Nephron progenitor cell (in vitro differentiated cells): ENCODE results near the gene DGKB.

Experiments
- DNase-seq: peaks from one replicate; pipeline ENCODE4 v3.0.0; 2021
- H3K27ac Mint-ChIP-seq: 2 replicates; pipeline ENCODE4 v1.8.0; 2021; ENCODE audit warnings: mild to moderate bottlenecking, moderate library complexity, mixed read lengths
- H3K27me3 Mint-ChIP-seq: 2 replicates; pipeline ENCODE4 v1.8.0; 2021; ENCODE audit warnings: mild to moderate bottlenecking, low read depth, mixed read lengths; ENCODE audit not compliant: poor library complexity
- H3K36me3 Mint-ChIP-seq: 2 replicates; pipeline ENCODE4 v1.8.0; 2021; ENCODE audit warnings: low read depth, mixed read lengths
- H3K4me1 Mint-ChIP-seq: 2 replicates; pipeline ENCODE4 v1.8.0; 2021; ENCODE audit warnings: mixed read lengths
- H3K4me3 Mint-ChIP-seq: 2 replicates; pipeline ENCODE4 v1.8.0; 2021; ENCODE audit warnings: mild to moderate bottlenecking, moderate library complexity, mixed read lengths
- H3K9me3 Mint-ChIP-seq: 2 replicates; pipeline ENCODE4 v1.8.0; 2021; ENCODE audit warnings: mild to moderate bottlenecking, moderate library complexity, mixed read lengths
- CTCF ChIP-seq: fragments of 200-600 bp; sonication (generic); IDR thresholded peaks from 2 replicates; pipeline ENCODE4 v1.5.0; 2021; ENCODE audit warnings: antibody characterized with exemption

Gene DGKB

GRCh38 chr7:14218338-14218737 lies 684.2 kb downstream of the DGKB start:
- no peaks in the 10 kb centered on the region for H3K27me3 Mint-ChIP-seq
- no peak overlapping the region for H3K27ac Mint-ChIP-seq
- DNase-seq: no peak
- no peaks in the 10 kb centered on the region for H3K4me1 Mint-ChIP-seq
- no peak overlapping the region for H3K4me3 Mint-ChIP-seq
- no peaks in the 10 kb centered on the region for H3K36me3 Mint-ChIP-seq
- TF ChIP-seq CTCF: no peak
- no peaks in the 10 kb centered on the region for H3K9me3 Mint-ChIP-seq

GRCh38 chr7:14209896-14210484 lies 692.6 kb downstream of the DGKB start:
- no peak for TF ChIP-seq CTCF
- no peaks in the 10 kb centered on the region for H3K4me1 Mint-ChIP-seq
- no peak for DNase-seq
- no peak overlapping the region for H3K27ac Mint-ChIP-seq
- H3K4me3 Mint-ChIP-seq: no peak overlapping the region
- no peaks in the 10 kb centered on the region for H3K27me3 Mint-ChIP-seq
- H3K9me3 Mint-ChIP-seq: no peaks in the 10 kb centered on the region
- H3K36me3 Mint-ChIP-seq: no peaks in the 10 kb centered on the region

- Mint-ChIP-seq H3K9me3 (no peaks in the 10 kb centered on the region), H3K36me3 (no peaks in the 10 kb centered on the region)
Observed at GRCh38 chr7:14207711-14208110, 694.8 kb downstream of the DGKB start.

GRCh38 chr7:14207138-14207537 lies 695.4 kb downstream of the DGKB start:
- DNase-seq: no peak
- H3K36me3 Mint-ChIP-seq: no peaks in the 10 kb centered on the region

More at GRCh38 chr7:14207711-14208110, 694.8 kb downstream of the DGKB start:
- no peak for TF ChIP-seq CTCF
- no peak for DNase-seq
- Mint-ChIP-seq H3K27ac (no peak overlapping the region), H3K4me1 (no peaks in the 10 kb centered on the region), H3K27me3 (no peaks in the 10 kb centered on the region), H3K4me3 (no peak overlapping the region)

GRCh38 chr7:14206121-14206520 lies 696.4 kb downstream of the DGKB start:
- TF ChIP-seq CTCF: no peak

More at GRCh38 chr7:14207138-14207537, 695.4 kb downstream of the DGKB start:
- Mint-ChIP-seq H3K9me3 (no peaks in the 10 kb centered on the region), H3K4me3 (no peak overlapping the region), H3K4me1 (no peaks in the 10 kb centered on the region), H3K27me3 (no peaks in the 10 kb centered on the region), H3K27ac (no peak overlapping the region)
- TF ChIP-seq CTCF: no peak

GRCh38 chr7:14201353-14201752 lies 701.2 kb downstream of the DGKB start:
- H3K4me1 Mint-ChIP-seq: no peaks in the 10 kb centered on the region
- no peak for DNase-seq
- peaks cover 14% of the 10 kb centered on the region for H3K9me3 Mint-ChIP-seq

More at GRCh38 chr7:14206121-14206520, 696.4 kb downstream of the DGKB start:
- Mint-ChIP-seq H3K4me3 (no peak overlapping the region), H3K4me1 (no peaks in the 10 kb centered on the region), H3K36me3 (no peaks in the 10 kb centered on the region), H3K9me3 (no peaks in the 10 kb centered on the region), H3K27ac (no peak overlapping the region), H3K27me3 (no peaks in the 10 kb centered on the region)
- DNase-seq: no peak

More at GRCh38 chr7:14201353-14201752, 701.2 kb downstream of the DGKB start:
- H3K27ac Mint-ChIP-seq: no peak overlapping the region
- no peaks in the 10 kb centered on the region for H3K27me3 Mint-ChIP-seq
- no peak for TF ChIP-seq CTCF
- H3K4me3 Mint-ChIP-seq: no peak overlapping the region
- no peaks in the 10 kb centered on the region for H3K36me3 Mint-ChIP-seq
